Pancreas (tissue), 10 donors: Measurements from ENCODE around the gene MIDN. TPM values are rescaled to one million over a fixed set of nuclear protein-coding genes. Genes with fewer than 3 reads are reported as not detected.
"Not testable (repeated sequence)": the region's sequence is repeated elsewhere in the genome, so short reads cannot be mapped to it uniquely, and the experiment has no call there.

Experiments
- ATAC-seq, 4 donors: fragments of 200-7000 bp; cut with Tn5 transposase; one replicate each; pipeline versions ENCODE4 v1.8.0 to v1.9.1; 2020; ENCODE audit warnings: mild to moderate bottlenecking in 4 of 4, moderate library complexity in 4 of 4
- DNase-seq, 6 donors: peaks; one replicate each; pipeline ENCODE4 v3.0.0-alpha.2; 2020
- FAIRE-seq: peaks from 2 replicates; lab custom pipeline; 2012; peaks lifted over from hg19 to GRCh38; lab: Jason Lieb, UNC
- H3K27ac ChIP-seq, 4 donors: fragments of 200-600 bp; sonication (generic); 1 replicate in 3 of 4; 2 replicates in 1 of 4; pipeline versions ENCODE4 v1.5.0 to v1.8.0; 2020
- H3K27me3 ChIP-seq, 4 donors: fragments of 200-600 bp; one replicate each; pipeline ENCODE4 v1.8.0; 2021
- H3K36me3 ChIP-seq, 3 donors: fragments of 200-600 bp; sonication (generic) in 1 of 3; one replicate each; pipeline versions ENCODE4 v1.5.0 to v1.8.0; 2020 to 2021
- H3K4me1 ChIP-seq, 3 donors: fragments of 200-600 bp; one replicate each; pipeline ENCODE4 v1.8.0; 2021
- H3K4me3 ChIP-seq, 4 donors: fragments of 200-600 bp; sonication (generic) in 2 of 4; one replicate each; pipeline versions ENCODE4 v1.5.0 to v1.8.0; 2020 to 2021
- H3K9me3 ChIP-seq, 4 donors: fragments of 200-600 bp; one replicate each; pipeline ENCODE4 v1.8.0; 2021
- WGBS, 2 donors: extraction: QIAGEN DNeasy Blood & Tissue Kit; methylation state at CpG; one replicate each; pipeline ENCODE4 v1.1.7; 2013; 5-methylcytosine and 5-hydroxymethylcytosine counted together
- intact Hi-C, 3 donors: fragments of 100-400 bp; cut with DNase I; formaldehyde crosslinking; loops; one replicate each; pipeline versions ENCODE4 v1.11.1 to v1.14.2; 2022
- polyA plus RNA-seq, 2 donors: library from polyadenylated mRNA; stranded (reverse); fragments of 200-250 nt; gene quantifications; one replicate each; pipeline ENCODE4 v1.2.3, GENCODE V29; 2013
- total RNA-seq, 6 donors: library from RNA; stranded (reverse); fragmentation: NEBNext Ultra II Directional in 4 of 6; extraction: Animal tissue kit (Norgen Biotek cat#: 25700) in 4 of 6; gene quantifications; one replicate each; pipeline versions ENCODE4 v1.2.1 to v1.2.4, GENCODE V29; 2021 to 2023
- TF ChIP-seq, protein P1 (sequence below), 4 donors: fragments of 200-600 bp; sonication (generic) in 3 of 4; IDR thresholded peaks; one replicate each; pipeline versions ENCODE4 v1.5.0 to v1.8.0; 2021; ENCODE audit warnings: antibody characterized with exemption in 4 of 4
- donor health status: healthy with polysubstance abuse.
- donor health status: DM: no; HTN: no; CAD: no; lungs with moderate emphysema.
- donor health status: DM: no; HTN: no; CAD: no.
- donor health status: control.
- donor health status: control.
- donor health status: Bipolar disorder and iron deficiency.
- donor health status: DM: yes; HTN: yes; CAD: no.
- donor health status: DM: no; HTN: no; CAD: no.
- donor health status: DM: no; HTN: no; CAD: no.
- donor health status: DM: yes; HTN: yes; CAD: no.

Gene MIDN
- total RNA-seq (10 to 100 TPM; 32.1 to 78.0 (median 49.1) TPM), polyA plus RNA-seq (10 to 100 TPM; 36.6 to 49.1 TPM)

DNA sequence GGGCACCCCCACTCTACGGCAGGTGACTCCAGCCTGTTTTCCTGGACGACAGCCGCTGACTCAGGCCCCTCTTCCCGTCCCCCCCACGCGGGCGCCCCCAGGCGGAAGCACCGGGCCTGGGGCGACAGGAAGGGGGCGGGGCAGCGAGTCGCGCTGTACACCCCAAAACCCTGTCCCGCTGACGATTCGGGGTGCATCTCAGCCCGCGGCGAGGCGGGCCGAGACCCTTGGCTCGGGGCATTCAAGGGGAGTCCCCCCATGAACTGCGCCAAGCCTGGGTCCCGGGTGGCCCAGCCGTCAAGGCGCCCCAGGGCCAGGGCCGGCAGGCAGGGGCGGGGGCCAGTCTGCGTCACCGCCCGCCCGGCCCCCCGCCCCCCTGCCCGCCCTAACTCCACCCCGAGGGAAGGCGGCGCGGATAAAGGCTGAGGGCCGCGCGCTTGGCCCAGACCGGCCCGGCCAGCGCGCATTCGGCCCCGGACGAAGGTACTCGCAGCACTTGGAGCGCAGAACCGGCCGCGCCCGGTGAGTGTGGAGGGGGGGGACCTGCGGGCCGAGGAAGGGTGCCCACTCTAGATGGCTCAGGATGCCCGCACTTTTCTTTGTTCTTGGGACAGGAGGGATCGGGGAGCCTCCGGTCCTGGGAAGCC, at the start of gene MIDN:
Gene MIDN, plus strand, starts transcription at position 445 of the 647 bp plus-strand sequence. CDS start 1,714 bp downstream, outside the sequence.
- H3K27me3 ChIP-seq, result no peaks in the 10 kb centered on the region
- peak within 1 kb of the TSS; percentile 95 to 97 (median 96) for H3K27ac ChIP-seq
- FAIRE-seq (no peak), ATAC-seq (peak; percentile 19 to 39 (median 32)), DNase-seq (peak in 5 of 6 donors; percentile 85 to 93 (median 88))
- peak within 1 kb of the TSS; percentile 51 to 96 (median 76) for H3K4me3 ChIP-seq
- H3K36me3 ChIP-seq, result no peaks in the 10 kb centered on the region
- H3K9me3 ChIP-seq, result no peaks in the 10 kb centered on the region
- intact Hi-C loops, result no loop called here
- H3K4me1 ChIP-seq, result peaks cover 33 to 36% (median 34%) of the 10 kb centered on the region in 3 donors
- WGBS, 2 donors, result 1% methylated on average over 33 to 60 of the region's 60 CpGs
- TF ChIP-seq, protein P1, sequence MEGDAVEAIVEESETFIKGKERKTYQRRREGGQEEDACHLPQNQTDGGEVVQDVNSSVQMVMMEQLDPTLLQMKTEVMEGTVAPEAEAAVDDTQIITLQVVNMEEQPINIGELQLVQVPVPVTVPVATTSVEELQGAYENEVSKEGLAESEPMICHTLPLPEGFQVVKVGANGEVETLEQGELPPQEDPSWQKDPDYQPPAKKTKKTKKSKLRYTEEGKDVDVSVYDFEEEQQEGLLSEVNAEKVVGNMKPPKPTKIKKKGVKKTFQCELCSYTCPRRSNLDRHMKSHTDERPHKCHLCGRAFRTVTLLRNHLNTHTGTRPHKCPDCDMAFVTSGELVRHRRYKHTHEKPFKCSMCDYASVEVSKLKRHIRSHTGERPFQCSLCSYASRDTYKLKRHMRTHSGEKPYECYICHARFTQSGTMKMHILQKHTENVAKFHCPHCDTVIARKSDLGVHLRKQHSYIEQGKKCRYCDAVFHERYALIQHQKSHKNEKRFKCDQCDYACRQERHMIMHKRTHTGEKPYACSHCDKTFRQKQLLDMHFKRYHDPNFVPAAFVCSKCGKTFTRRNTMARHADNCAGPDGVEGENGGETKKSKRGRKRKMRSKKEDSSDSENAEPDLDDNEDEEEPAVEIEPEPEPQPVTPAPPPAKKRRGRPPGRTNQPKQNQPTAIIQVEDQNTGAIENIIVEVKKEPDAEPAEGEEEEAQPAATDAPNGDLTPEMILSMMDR (IDR thresholded peaks at IDR 0.05), result no peak

DNA sequence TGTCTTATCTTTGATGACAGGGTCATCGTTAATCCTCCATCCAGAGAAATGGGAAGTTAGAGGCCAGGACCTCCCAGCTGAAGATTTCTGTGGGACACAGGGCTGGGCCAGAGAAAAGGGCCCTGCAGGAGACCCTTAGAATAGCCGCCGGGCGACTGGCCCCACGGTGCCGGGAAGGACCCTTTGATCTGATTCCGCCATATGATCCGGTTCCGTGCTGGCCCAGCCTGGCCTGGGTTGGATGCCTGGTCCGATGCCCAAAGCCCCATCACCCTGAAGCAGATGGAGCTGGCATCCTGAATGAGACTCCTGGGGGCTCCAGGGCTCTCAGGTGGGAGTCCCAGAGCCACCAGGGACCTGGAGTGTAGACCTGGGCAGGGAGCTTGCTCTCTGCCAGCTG, 48.9 kb upstream of the MIDN start:
- Histone ChIP-seq H3K27ac (no peak overlapping the region), H3K27me3 (no peaks in the 10 kb centered on the region), H3K36me3 (no peaks in the 10 kb centered on the region), H3K4me3 (no peak overlapping the region), H3K4me1 (peaks cover 0 to 6% (median 0%) of the 10 kb centered on the region in 3 donors), H3K9me3 (no peaks in the 10 kb centered on the region)
- 91 to 93% methylated on average over 10 of the region's 10 CpGs for WGBS, 2 donors
- TF ChIP-seq, protein P1 (IDR thresholded peaks at IDR 0.05), result no peak
- ATAC-seq (no peak), DNase-seq (no peak), FAIRE-seq (no peak)
- intact Hi-C loops, result no loop called here

DNA sequence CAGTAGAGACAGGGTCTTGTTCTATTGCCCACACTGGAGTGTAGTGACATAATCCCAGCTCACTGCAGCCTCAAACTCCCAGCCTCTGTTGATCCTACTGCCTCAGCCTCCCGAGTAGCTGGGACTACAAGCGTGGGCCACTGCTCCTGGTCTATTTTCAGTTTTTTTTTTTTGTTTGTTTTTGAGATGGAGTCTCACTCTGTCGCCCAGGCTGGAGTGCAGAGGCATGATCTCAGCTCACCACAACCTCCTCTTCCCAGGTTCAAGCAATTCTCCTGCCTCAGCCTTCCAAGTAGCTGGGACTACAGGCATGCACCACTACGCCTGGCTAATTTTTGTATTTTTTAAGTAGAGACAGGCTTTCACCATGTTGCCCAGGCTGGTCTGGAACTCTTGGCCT, 47.8 kb upstream of the MIDN start:
- 87 to 91% methylated on average over 4 of the region's 4 CpGs for WGBS, 2 donors
- intact Hi-C loops, H3K27ac ChIP-seq, ATAC-seq, H3K27me3 ChIP-seq, H3K36me3 ChIP-seq, DNase-seq, FAIRE-seq, H3K4me1 ChIP-seq, H3K9me3 ChIP-seq, H3K4me3 ChIP-seq: not testable (repeated sequence)

DNA sequence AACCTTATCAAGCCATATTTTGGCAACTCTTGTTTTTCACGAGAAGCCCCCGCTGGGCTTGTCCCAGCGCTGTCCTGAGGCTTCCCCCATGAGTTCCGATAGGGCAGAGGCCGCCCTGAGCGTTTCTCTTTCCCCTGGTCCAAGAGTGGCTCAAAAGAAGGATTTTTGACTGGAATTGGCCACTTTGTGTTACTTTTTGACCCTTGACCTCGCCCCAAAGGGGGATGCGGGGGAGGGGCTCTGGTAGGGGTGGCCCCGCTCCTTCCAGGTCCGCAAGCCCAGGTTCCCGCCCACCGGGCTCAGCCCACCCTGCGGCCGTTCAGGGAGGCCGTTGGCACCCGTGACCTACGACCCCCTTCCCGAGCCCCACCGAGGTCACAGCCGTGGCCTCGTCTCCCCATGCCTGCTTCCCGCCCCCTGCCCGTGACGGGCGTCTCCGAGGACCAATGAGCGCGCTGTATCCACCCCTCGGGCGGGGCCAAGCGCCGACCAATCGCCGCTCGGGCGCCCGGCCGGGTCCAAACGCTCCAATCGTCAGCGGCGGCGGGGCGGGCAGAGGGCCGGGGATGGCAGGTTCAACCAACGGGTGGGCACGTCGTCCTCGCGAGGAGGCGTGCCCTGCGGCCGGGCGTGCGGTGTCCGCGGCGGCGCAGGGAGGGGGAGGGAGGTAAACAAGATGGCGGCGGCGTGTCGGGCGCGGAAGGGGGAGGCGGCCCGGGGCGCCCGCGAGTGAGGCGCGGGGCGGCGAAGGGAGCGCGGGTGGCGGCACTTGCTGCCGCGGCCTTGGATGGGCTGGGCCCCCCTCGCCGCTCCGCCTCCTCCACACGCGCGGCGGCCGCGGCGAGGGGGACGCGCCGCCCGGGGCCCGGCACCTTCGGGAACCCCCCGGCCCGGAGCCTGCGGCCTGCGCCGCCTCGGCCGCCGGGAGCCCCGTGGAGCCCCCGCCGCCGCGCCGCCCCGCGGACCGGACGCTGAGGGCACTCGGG, 43.0 kb upstream of the MIDN start, which contains the start of gene STK11:
Gene STK11, plus strand, starts transcription at position 665 of the 986 bp plus-strand sequence. CDS start 1,136 bp downstream, outside the sequence.
- intact Hi-C loops, result no loop called here
- peak; percentile 51 for FAIRE-seq
- H3K9me3 ChIP-seq, result no peaks in the 10 kb centered on the region
- TF ChIP-seq, protein P1 (IDR thresholded peaks at IDR 0.05), result no peak
- peak; percentile 84 to 93 (median 89) for ATAC-seq
- peak within 1 kb of the TSS; percentile 58 to 83 (median 76) for H3K4me3 ChIP-seq
- peaks cover 9 to 26% (median 26%) of the 10 kb centered on the region in 3 donors for H3K4me1 ChIP-seq
- H3K27ac ChIP-seq, result peak within 1 kb of the TSS; percentile 35 to 76 (median 74)
- peak; percentile 99 to 100 (median 99) for DNase-seq
- no peaks in the 10 kb centered on the region for H3K36me3 ChIP-seq
- H3K27me3 ChIP-seq, result no peaks in the 10 kb centered on the region
- WGBS, 2 donors, result 3 to 5% methylated on average over 55 to 114 of the region's 114 CpGs
